HCT116 (cell line): Measurements from ENCODE around the gene GABRR3. TPM values are rescaled to one million over a fixed set of nuclear protein-coding genes. Genes with fewer than 3 reads are reported as not detected.

Experiments
- ATAC-seq: fragments of 200-7000 bp; cut with Tn5 transposase; 2 replicates; pipeline ENCODE4 v1.9.1; 2020; ENCODE audit warnings: mild to moderate bottlenecking, moderate library complexity
- BruUV-seq: library from RNA; stranded (reverse); fragments of 400-500 nt; replicated peaks from 2 replicates; lab custom pipeline; 2021; lab: Mats Ljungman, UMichigan
- CTCF ChIA-PET: fragments of 300-600 bp; sonication (Branson Sonifier 250); formaldehyde crosslinking; loops from one replicate; lab custom pipeline; 2021; ENCODE audit warnings: antibody characterized with exemption; lab: Charles Lee
- POLR2A ChIA-PET: fragments of 300-600, 350-600 bp; sonication (Branson Sonifier 250); formaldehyde crosslinking; loops from one replicate; lab custom pipeline; 2021; ENCODE audit warnings: antibody characterized with exemption; lab: Charles Lee
- RAD21 ChIA-PET, 2 experiments: fragments of 300-600 bp; sonication (Branson Sonifier 250); formaldehyde crosslinking; loops; one replicate each; lab custom pipeline; 2023; ENCODE audit warnings: low total read pairs in 2 of 2; ENCODE audit not compliant: uncharacterized antibody in 2 of 2, unreplicated experiment in 2 of 2, low non-redundant PET in 1 of 2; lab: Charles Lee
- DNase-seq: peaks from one replicate; pipeline ENCODE4 v3.0.0-alpha.2; 2010; ENCODE audit warnings: low read depth, low spot score
- H2AFZ ChIP-seq: fragments of 200-600 bp; shearing (Covaris generic), sonication (generic); 2 replicates; pipeline ENCODE4 v1.6.1; 2017; ENCODE audit warnings: low read depth, mixed run types, mixed read lengths, antibody characterized with exemption, low read length; ENCODE audit not compliant: poor library complexity, severe bottlenecking
- H3K27ac ChIP-seq: 2 replicates; pipeline ENCODE4 v1.5.1; 2012; ENCODE audit warnings: low read depth, low read length
- H3K27me3 ChIP-seq: fragments of 200-600 bp; sonication (generic); 2 replicates; pipeline ENCODE4 v1.6.1; 2016; ENCODE audit warnings: mixed run types, low read length, mixed read lengths; ENCODE audit not compliant: insufficient read depth
- H3K36me3 ChIP-seq, 2 experiments: fragments of 200-500 bp in 1 of 2; fragments of 200-600 bp in 1 of 2; sonication (Bioruptor generic) in 1 of 2; sonication (generic) in 1 of 2; 2 replicates each; pipeline versions ENCODE4 v1.5.1 to v1.6.1; 2014 to 2016; ENCODE audit warnings: low read length in 2 of 2, inconsistent platforms in 1 of 2, mixed read lengths in 1 of 2, mixed run types in 1 of 2; ENCODE audit not compliant: insufficient read depth in 2 of 2, control insufficient read depth in 1 of 2
- H3K4me1 ChIP-seq, 2 experiments: fragments of 200-600 bp in 1 of 2; sonication (generic) in 1 of 2; 2 replicates each; pipeline versions ENCODE4 v1.5.1 to v1.6.1; 2012 to 2017; ENCODE audit warnings: low read length in 2 of 2, inconsistent platforms in 1 of 2, mild to moderate bottlenecking in 1 of 2, mixed read lengths in 1 of 2, mixed run types in 1 of 2, moderate library complexity in 1 of 2; ENCODE audit not compliant: insufficient read depth in 2 of 2, control insufficient read depth in 1 of 2
- H3K4me2 ChIP-seq: fragments of 200-600 bp; sonication (generic); 2 replicates; pipeline ENCODE4 v1.6.1; 2017; ENCODE audit warnings: mixed run types, low read length, mixed read lengths
- H3K4me3 ChIP-seq, 2 experiments: fragments of 200-600 bp in 1 of 2; sonication (generic) in 1 of 2; replicated peaks in 1 of 2; 2 replicates each; pipeline ENCODE4 v1.5.1; 2011 to 2016; ENCODE audit warnings: low read length in 2 of 2, control low read depth in 1 of 2, low read depth in 1 of 2, mild to moderate bottlenecking in 1 of 2, mixed read lengths in 1 of 2, mixed run types in 1 of 2
- H3K79me2 ChIP-seq: fragments of 200-600 bp; sonication (generic); 2 replicates; pipeline ENCODE4 v1.6.1; 2017; ENCODE audit warnings: mild to moderate bottlenecking, mixed run types, low read length, moderate library complexity, mixed read lengths; ENCODE audit not compliant: insufficient read depth
- H3K9ac ChIP-seq: fragments of 200-600 bp; sonication (generic); 2 replicates; pipeline ENCODE4 v1.6.1; 2016; ENCODE audit warnings: low read length, mixed read lengths
- H3K9me2 ChIP-seq: fragments of 200-600 bp; sonication (generic), shearing (Covaris generic); 2 replicates; pipeline ENCODE4 v1.6.1; 2017; ENCODE audit warnings: mixed run types, mild to moderate bottlenecking, moderate library complexity; ENCODE audit not compliant: insufficient read depth
- H3K9me3 ChIP-seq, 2 experiments: fragments of 200-500 bp in 1 of 2; fragments of 200-600 bp in 1 of 2; sonication (Bioruptor generic) in 1 of 2; sonication (generic) in 1 of 2; 2 replicates each; pipeline ENCODE4 v1.6.1; 2014 to 2017; ENCODE audit warnings: low read length in 2 of 2, mixed read lengths in 2 of 2, inconsistent platforms in 1 of 2, low read depth in 1 of 2, mild to moderate bottlenecking in 1 of 2, mixed run types in 1 of 2, moderate library complexity in 1 of 2; ENCODE audit not compliant: control insufficient read depth in 1 of 2, insufficient read depth in 1 of 2
- H4K20me1 ChIP-seq: fragments of 200-600 bp; sonication (generic), shearing (Covaris generic); 2 replicates; pipeline ENCODE4 v1.6.1; 2017; ENCODE audit warnings: mixed run types, mild to moderate bottlenecking, moderate library complexity; ENCODE audit not compliant: insufficient read depth
- CEBPB ChIP-seq: IDR thresholded peaks from 2 replicates; pipeline ENCODE4 v1.6.1; 2012; ENCODE audit warnings: low read depth
- EZH2 ChIP-seq: fragments of 200-600 bp; sonication (generic); IDR thresholded peaks from 2 replicates; pipeline ENCODE4 v1.6.1; 2017; ENCODE audit warnings: antibody characterized with exemption, mixed run types
- JUND ChIP-seq: IDR thresholded peaks from 2 replicates; pipeline ENCODE4 v1.6.1; 2012
- POLR2AphosphoS5 ChIP-seq: IDR thresholded peaks from 2 replicates; pipeline ENCODE4 v1.6.1; 2011; ENCODE audit warnings: mild to moderate bottlenecking, low read depth, low read length, moderate library complexity
- RAD21 ChIP-seq: IDR thresholded peaks from 2 replicates; pipeline ENCODE4 v1.6.1; 2012; ENCODE audit warnings: low read depth, mild to moderate bottlenecking
- SIN3A ChIP-seq: IDR thresholded peaks from 2 replicates; pipeline ENCODE4 v1.6.1; 2012; ENCODE audit warnings: low read depth
- SP1 ChIP-seq: IDR thresholded peaks from 2 replicates; pipeline ENCODE4 v1.6.1; 2012; ENCODE audit warnings: low read depth
- TCF7L2 ChIP-seq: IDR thresholded peaks from 2 replicates; pipeline ENCODE4 v1.7.0; 2011; ENCODE audit warnings: borderline replicate concordance, inconsistent platforms; ENCODE audit not compliant: insufficient read depth, insufficient read length; ENCODE audit errors: extremely low read depth
- YY1 ChIP-seq: IDR thresholded peaks from 2 replicates; pipeline ENCODE4 v1.6.1; 2011; ENCODE audit warnings: low read length, low read depth, moderate library complexity, mild to moderate bottlenecking; ENCODE audit not compliant: insufficient replicate concordance; ENCODE audit errors: extremely low read depth
- ZFX ChIP-seq: fragments of 450-650 bp; IDR thresholded peaks from 2 replicates; pipeline ENCODE4 v1.6.1; 2017
- ZNF274 ChIP-seq: fragments of 200-500 bp; sonication (Bioruptor generic); IDR thresholded peaks from 2 replicates; pipeline ENCODE4 v1.6.1; 2014; ENCODE audit warnings: mild to moderate bottlenecking, low read depth, low read length, inconsistent platforms
- intact Hi-C: fragments of 100-400 bp; cut with micrococcal nuclease; formaldehyde crosslinking; loops from 2 replicates; pipeline ENCODE4 v1.10.0; 2022
- total RNA-seq: library from RNA; stranded (reverse); gene quantifications from one replicate; pipeline ENCODE4 v1.2.1, GENCODE V29; 2021; ENCODE audit not compliant: unreplicated experiment
- TF ChIP-seq, protein P1 (sequence below): IDR thresholded peaks from 2 replicates; pipeline ENCODE4 v1.6.1; 2012; ENCODE audit warnings: low read depth
- TF ChIP-seq, protein P2 (sequence below), 3 experiments: fragments of 200-600 bp in 1 of 3; sonication (generic) in 1 of 3; IDR thresholded peaks in 2 of 3; conservative IDR thresholded peaks in 1 of 3; 2 replicates each; pipeline ENCODE4 v1.5.1; 2012 to 2017; ENCODE audit warnings: low read depth in 2 of 3, low read length in 2 of 3, antibody characterized with exemption in 1 of 3, borderline replicate concordance in 1 of 3, control low read depth in 1 of 3, mild to moderate bottlenecking in 1 of 3, mixed read lengths in 1 of 3, mixed run types in 1 of 3, moderate library complexity in 1 of 3; ENCODE audit not compliant: insufficient read depth in 1 of 3
- TF ChIP-seq, protein P3 (sequence below): IDR thresholded peaks from 2 replicates; pipeline ENCODE4 v1.6.1; 2012

Gene GABRR3
- total RNA-seq, 1 experiment from 2014 or later, result not detected

DNA sequence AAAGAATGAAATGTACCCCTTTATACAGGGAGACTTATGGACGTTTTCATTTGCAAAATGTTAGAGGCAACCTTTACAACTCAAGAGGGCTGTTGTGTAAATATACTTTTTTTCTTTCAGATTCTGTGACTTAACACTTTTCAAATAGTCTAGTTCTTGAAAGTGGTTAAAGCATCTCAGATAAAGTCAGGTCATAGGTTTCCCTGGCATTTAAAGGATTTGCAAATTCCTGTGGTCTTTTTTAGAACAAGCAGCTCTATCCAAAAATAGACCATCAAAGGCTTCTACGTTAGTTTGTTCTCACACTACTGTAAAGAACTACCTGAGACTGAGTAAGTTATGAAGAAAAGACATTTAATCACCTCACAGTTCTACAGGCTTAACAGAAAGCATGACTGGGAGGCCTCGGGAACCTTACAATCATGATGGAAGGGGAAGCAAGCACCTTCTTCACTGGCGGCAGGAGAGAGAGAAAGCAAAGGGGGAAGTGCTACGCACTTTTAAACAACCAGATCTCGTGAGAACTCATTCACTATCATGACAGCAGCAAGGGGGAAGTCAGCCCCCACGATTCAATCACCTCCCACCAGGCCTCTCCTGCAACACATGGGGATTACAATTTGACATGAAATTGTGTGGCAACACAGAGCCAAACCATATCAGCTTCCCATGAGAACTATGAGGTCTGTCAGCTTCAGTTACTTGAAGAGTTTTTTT, 23.3 kb upstream of the GABRR3 start:
- Histone ChIP-seq H3K9ac (no peak overlapping the region), H3K4me2 (no peak overlapping the region), H2AFZ (no peak overlapping the region), H4K20me1 (no peaks in the 10 kb centered on the region), H3K4me3 (no peak overlapping the region), H3K9me3 (no peaks in the 10 kb centered on the region), H3K27me3 (no peaks in the 10 kb centered on the region), H3K9me2 (no peaks in the 10 kb centered on the region), H3K4me1 (no peaks in the 10 kb centered on the region), H3K27ac (no peak overlapping the region), H3K79me2 (no peaks in the 10 kb centered on the region), H3K36me3 (no peaks in the 10 kb centered on the region)
- TF ChIP-seq EZH2 (no peak), CEBPB (no peak), JUND (no peak), POLR2AphosphoS5 (no peak), SP1 (no peak), ZFX (no peak), RAD21 (no peak), YY1 (no peak), TCF7L2 (no peak), SIN3A (no peak), ZNF274 (no peak)
- TF ChIP-seq, protein P1, sequence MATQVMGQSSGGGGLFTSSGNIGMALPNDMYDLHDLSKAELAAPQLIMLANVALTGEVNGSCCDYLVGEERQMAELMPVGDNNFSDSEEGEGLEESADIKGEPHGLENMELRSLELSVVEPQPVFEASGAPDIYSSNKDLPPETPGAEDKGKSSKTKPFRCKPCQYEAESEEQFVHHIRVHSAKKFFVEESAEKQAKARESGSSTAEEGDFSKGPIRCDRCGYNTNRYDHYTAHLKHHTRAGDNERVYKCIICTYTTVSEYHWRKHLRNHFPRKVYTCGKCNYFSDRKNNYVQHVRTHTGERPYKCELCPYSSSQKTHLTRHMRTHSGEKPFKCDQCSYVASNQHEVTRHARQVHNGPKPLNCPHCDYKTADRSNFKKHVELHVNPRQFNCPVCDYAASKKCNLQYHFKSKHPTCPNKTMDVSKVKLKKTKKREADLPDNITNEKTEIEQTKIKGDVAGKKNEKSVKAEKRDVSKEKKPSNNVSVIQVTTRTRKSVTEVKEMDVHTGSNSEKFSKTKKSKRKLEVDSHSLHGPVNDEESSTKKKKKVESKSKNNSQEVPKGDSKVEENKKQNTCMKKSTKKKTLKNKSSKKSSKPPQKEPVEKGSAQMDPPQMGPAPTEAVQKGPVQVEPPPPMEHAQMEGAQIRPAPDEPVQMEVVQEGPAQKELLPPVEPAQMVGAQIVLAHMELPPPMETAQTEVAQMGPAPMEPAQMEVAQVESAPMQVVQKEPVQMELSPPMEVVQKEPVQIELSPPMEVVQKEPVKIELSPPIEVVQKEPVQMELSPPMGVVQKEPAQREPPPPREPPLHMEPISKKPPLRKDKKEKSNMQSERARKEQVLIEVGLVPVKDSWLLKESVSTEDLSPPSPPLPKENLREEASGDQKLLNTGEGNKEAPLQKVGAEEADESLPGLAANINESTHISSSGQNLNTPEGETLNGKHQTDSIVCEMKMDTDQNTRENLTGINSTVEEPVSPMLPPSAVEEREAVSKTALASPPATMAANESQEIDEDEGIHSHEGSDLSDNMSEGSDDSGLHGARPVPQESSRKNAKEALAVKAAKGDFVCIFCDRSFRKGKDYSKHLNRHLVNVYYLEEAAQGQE, result no peak
- TF ChIP-seq, protein P2, sequence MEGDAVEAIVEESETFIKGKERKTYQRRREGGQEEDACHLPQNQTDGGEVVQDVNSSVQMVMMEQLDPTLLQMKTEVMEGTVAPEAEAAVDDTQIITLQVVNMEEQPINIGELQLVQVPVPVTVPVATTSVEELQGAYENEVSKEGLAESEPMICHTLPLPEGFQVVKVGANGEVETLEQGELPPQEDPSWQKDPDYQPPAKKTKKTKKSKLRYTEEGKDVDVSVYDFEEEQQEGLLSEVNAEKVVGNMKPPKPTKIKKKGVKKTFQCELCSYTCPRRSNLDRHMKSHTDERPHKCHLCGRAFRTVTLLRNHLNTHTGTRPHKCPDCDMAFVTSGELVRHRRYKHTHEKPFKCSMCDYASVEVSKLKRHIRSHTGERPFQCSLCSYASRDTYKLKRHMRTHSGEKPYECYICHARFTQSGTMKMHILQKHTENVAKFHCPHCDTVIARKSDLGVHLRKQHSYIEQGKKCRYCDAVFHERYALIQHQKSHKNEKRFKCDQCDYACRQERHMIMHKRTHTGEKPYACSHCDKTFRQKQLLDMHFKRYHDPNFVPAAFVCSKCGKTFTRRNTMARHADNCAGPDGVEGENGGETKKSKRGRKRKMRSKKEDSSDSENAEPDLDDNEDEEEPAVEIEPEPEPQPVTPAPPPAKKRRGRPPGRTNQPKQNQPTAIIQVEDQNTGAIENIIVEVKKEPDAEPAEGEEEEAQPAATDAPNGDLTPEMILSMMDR (IDR thresholded peaks at IDR 0.05 in 2 of 3, conservative IDR thresholded peaks at IDR 0.05 in 1 of 3; ENCODE audit: borderline replicate concordance in 1 of 3, insufficient read depth in 1 of 3, low read depth in 2 of 3, low read length in 2 of 3), result no peak
- TF ChIP-seq, protein P3, sequence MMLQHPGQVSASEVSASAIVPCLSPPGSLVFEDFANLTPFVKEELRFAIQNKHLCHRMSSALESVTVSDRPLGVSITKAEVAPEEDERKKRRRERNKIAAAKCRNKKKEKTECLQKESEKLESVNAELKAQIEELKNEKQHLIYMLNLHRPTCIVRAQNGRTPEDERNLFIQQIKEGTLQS, result no peak
- ChIA-PET POLR2A (no interaction called here), CTCF (no interaction called here), RAD21 (no interaction called here)
- intact Hi-C loops, result loop anchor here (10.0 kb wide), 1 partner anchor 946 kb away; no protein-coding TSS in a partner anchor
- no peak for ATAC-seq
- DNase-seq, result no peak
- BruUV-seq, result no TSS peak
